K562 (cell line): ENCODE measurements around the gene PSMD9. TPM values are rescaled to one million over a fixed set of nuclear protein-coding genes. Genes with fewer than 3 reads are reported as not detected.

Experiments
- DNMT1 ChIP-seq: fragments of 450-650 bp; IDR thresholded peaks from 2 replicates; pipeline ENCODE4 v1.6.1; 2016; ENCODE audit warnings: antibody characterized with exemption, mild to moderate bottlenecking
- EGR1 ChIP-seq: fragments of 450-650 bp; conservative IDR thresholded peaks from 2 replicates; pipeline ENCODE4 v1.6.1; 2017; ENCODE audit warnings: mild to moderate bottlenecking
- ILK ChIP-seq: fragments of 450-650 bp; IDR thresholded peaks from 2 replicates; pipeline ENCODE4 v1.6.1; 2016; ENCODE audit warnings: missing genetic modification characterization, low read depth, mild to moderate bottlenecking, missing compliant biosample characterization, moderate library complexity, borderline replicate concordance
- LCOR ChIP-seq: sonication (generic); formaldehyde crosslinking; IDR thresholded peaks from 2 replicates; pipeline ENCODE4 v1.8.0; 2022; ENCODE audit warnings: mild to moderate bottlenecking, missing genetic modification reagents
- RAD21 ChIP-seq, 2 experiments: fragments of 250-450 bp in 1 of 2; fragments of 450-650 bp in 1 of 2; sonication (Bioruptor Pico) in 1 of 2; formaldehyde crosslinking in 1 of 2; IDR thresholded peaks in 1 of 2; conservative IDR thresholded peaks in 1 of 2; 2 replicates each; pipeline versions ENCODE4 v1.4.0 to v1.8.0; 2020 to 2022; ENCODE audit warnings: mild to moderate bottlenecking in 2 of 2, moderate library complexity in 1 of 2
- RAD51 ChIP-seq: fragments of 450-650 bp; IDR thresholded peaks from 2 replicates; pipeline ENCODE4 v1.7.1; 2016; ENCODE audit warnings: low read depth, mild to moderate bottlenecking, borderline replicate concordance
- RB1 ChIP-seq: fragments of 450-650 bp; IDR thresholded peaks from 2 replicates; pipeline ENCODE4 v1.6.1; 2017; ENCODE audit warnings: low read depth, mild to moderate bottlenecking
- STAG1 ChIP-seq: sonication (generic); formaldehyde crosslinking; IDR thresholded peaks from 2 replicates; pipeline ENCODE4 v1.5.0; 2020; ENCODE audit warnings: missing genetic modification reagents, borderline replicate concordance
- TAF9B ChIP-seq: fragments of 450-650 bp; IDR thresholded peaks from 2 replicates; pipeline ENCODE4 v1.6.1; 2018; ENCODE audit warnings: mild to moderate bottlenecking; ENCODE audit not compliant: partially characterized antibody
- polyA plus RNA-seq, 8 experiments: library from polyadenylated mRNA; depleted of rRNA in 4 of 8; stranded (reverse) in 5 of 8; unstranded in 3 of 8; fragments of >200 nt; fragmentation: Nextera tagmentation in 2 of 8; fragmentation: Illumina TruSeq in 1 of 8; extraction: Ambion mirVana in 2 of 8; extraction: Trizol in 1 of 8; gene quantifications; 2 replicates each; pipeline versions ENCODE4 v1.2.1 to v1.2.3, GENCODE V29; 2011 to 2014; ENCODE audit warnings: inconsistent platforms in 1 of 8, missing spikeins in 1 of 8
- total RNA-seq, 7 experiments: library from RNA; depleted of rRNA in 6 of 7; stranded (reverse); fragments of >200 nt in 6 of 7; fragmentation: Illumina TruSeq in 2 of 7; extraction: Trizol in 2 of 7; gene quantifications; 2 replicates each; pipeline versions ENCODE4 v1.2.1 to v1.2.3, GENCODE V29; 2011 to 2021; ENCODE audit warnings: low replicate concordance in 1 of 7
- TF ChIP-seq, protein P1 (sequence below): fragments of 250-450 bp; sonication (Bioruptor Pico); IDR thresholded peaks from 2 replicates; pipeline ENCODE4 v1.8.0; 2021; ENCODE audit warnings: moderate library complexity, mild to moderate bottlenecking, inconsistent platforms

PSMD9 gene
- total and polyA plus RNA-seq, 9 of the 15 experiments (the other 6 are each of a cell fraction or from before 2014, with no cell fraction given) = 12.2 to 143 (median 61.3) TPM

DNA sequence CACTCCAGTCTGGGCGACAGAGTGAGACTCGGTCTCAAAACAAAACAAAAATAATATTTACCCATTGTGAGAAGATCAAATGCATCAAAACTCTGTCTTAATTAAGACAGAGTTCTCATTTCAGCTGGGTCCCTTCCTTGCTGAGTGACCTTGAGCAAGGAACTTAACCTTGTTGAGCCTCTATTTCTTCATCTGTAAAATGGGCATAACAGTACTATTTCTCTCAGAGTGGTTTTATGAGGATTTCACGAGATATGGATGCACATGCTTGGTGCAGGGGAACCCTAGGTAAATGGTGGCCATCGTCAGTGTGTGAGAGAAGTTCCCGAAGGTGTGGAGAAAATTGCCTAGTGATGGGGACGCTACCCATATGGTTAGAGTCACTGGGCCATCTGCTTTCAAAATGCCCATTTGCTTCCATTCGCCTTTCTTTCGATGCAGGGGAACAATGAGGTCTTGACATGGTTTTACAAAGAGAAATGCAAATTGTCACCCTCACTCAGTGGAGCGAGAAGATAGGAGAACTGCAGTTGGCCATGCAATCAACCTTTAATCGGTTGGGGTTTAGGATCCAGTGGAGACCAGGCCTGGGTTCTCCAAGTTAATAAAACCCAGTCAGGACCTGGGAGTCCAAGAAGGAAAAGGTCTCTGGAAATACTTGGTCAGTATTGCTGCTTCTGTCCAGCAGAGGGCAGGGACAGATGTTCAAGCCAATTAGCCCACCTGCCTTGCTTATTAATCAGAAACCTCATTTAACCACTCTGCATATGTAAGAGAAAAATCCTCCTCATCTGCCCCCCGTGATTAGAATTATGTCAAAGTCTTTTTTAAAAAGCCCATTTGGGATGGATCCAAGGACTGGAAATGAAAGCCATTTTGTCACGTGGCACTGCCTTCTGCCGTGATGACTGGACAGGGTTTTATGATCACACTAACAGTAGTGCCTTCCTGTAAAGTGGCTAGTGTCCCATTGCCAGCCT, 67.0 kb downstream of the PSMD9 start (continued):
- no peak for TF ChIP-seq EGR1
- no peak for TF ChIP-seq TAF9B
- no peak for TF ChIP-seq DNMT1
- TF ChIP-seq, protein P1, sequence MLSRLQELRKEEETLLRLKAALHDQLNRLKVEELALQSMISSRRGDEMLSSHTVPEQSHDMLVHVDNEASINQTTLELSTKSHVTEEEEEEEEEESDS (CRISPR knock-in tag) = no peak
- peak in 1 of 2 experiments; percentile 45; a peak in 2 of 4 replicates for TF ChIP-seq RAD21 (CRISPR knock-in tag; conservative IDR thresholded peaks at IDR 0.05 in 1 of 2, IDR thresholded peaks at IDR 0.05 in 1 of 2)
- no peak for TF ChIP-seq LCOR
- no peak for TF ChIP-seq RB1
- TF ChIP-seq RAD51 = no peak
- no peak for TF ChIP-seq STAG1 (CRISPR knock-in tag)
- TF ChIP-seq ILK (tag) = no peak
